K562 (cell line): Measurements from ENCODE around the gene MPZL3. TPM values are rescaled to one million over a fixed set of nuclear protein-coding genes. Genes with fewer than 3 reads are reported as not detected.

Experiments
- ATAC-seq: fragments of 200-7000 bp; cut with Tn5 transposase; 3 replicates; pipeline ENCODE4 v1.9.1; 2020; ENCODE audit warnings: moderate library complexity
- BruUV-seq: library from RNA; stranded (reverse); fragments of 400-500 nt; replicated peaks from 2 replicates; lab custom pipeline; 2021; lab: Mats Ljungman, UMichigan
- CTCF ChIA-PET: fragments of 300-600 bp; formaldehyde crosslinking; extraction: SDS; loops from one replicate; lab custom pipeline; 2021; ENCODE audit warnings: low intra/inter-chr PET ratio; lab: Yijun Ruan, JAX
- POLR2A ChIA-PET: fragments of 300-600, 350-650 bp; sonication (Branson Sonifier 250); formaldehyde crosslinking; extraction: SDS; loops from one replicate; lab custom pipeline; 2021; ENCODE audit warnings: antibody characterized with exemption, inconsistent platforms; lab: Yijun Ruan, JAX
- DNase-seq, 4 experiments: peaks; one replicate each; pipeline versions ENCODE4 v3.0.0 to v3.0.0-alpha.2; 2011 to 2018; ENCODE audit warnings: low spot score in 3 of 4, mixed read lengths in 3 of 4; ENCODE audit errors: extremely low read depth in 1 of 4
- FAIRE-seq: peaks from 2 replicates; lab custom pipeline; 2011; peaks lifted over from hg19 to GRCh38; lab: Jason Lieb, UNC
- H2AFZ ChIP-seq: 2 replicates; pipeline ENCODE4 v1.6.0; 2011; ENCODE audit warnings: low read depth, low read length, control low read depth, inconsistent platforms
- H3K27ac ChIP-seq: fragments of 200-600 bp; 3 replicates; pipeline ENCODE4 v1.8.0; 2011; ENCODE audit warnings: low read depth, mild to moderate bottlenecking, control low read depth, inconsistent platforms, low read length, moderate library complexity, mixed read lengths; ENCODE audit errors: extremely low read depth
- H3K27me3 ChIP-seq, 2 experiments: fragments of 300-600 bp in 1 of 2; 2 replicates in 1 of 2; 3 replicates in 1 of 2; pipeline versions ENCODE4 v1.6.0 to v1.8.0; 2011; ENCODE audit warnings: inconsistent platforms in 2 of 2, low read length in 2 of 2, mild to moderate bottlenecking in 1 of 2, mixed read lengths in 1 of 2, moderate library complexity in 1 of 2; ENCODE audit not compliant: control insufficient read depth in 2 of 2, insufficient read depth in 2 of 2
- H3K36me3 ChIP-seq: fragments of 300-600 bp; 3 replicates; pipeline ENCODE4 v1.8.0; 2011; ENCODE audit warnings: mild to moderate bottlenecking, low read length, inconsistent platforms; ENCODE audit not compliant: control insufficient read depth, insufficient read depth
- H3K4me1 ChIP-seq, 2 experiments: fragments of 200-600 bp in 1 of 2; replicated peaks in 1 of 2; 2 replicates in 1 of 2; 3 replicates in 1 of 2; pipeline versions ENCODE4 v1.5.1 to v1.8.0; 2011; ENCODE audit warnings: inconsistent platforms in 2 of 2, low read length in 2 of 2, mild to moderate bottlenecking in 1 of 2, mixed read lengths in 1 of 2, moderate library complexity in 1 of 2; ENCODE audit not compliant: control insufficient read depth in 2 of 2, insufficient read depth in 2 of 2
- H3K4me2 ChIP-seq: 2 replicates; pipeline ENCODE4 v1.6.1; 2011; ENCODE audit warnings: low read length, control low read depth, inconsistent platforms, mixed read lengths; ENCODE audit not compliant: insufficient read depth
- H3K4me3 ChIP-seq: fragments of 200-600 bp; sonication (generic), shearing (Covaris generic); 2 replicates; pipeline ENCODE4 v1.5.1; 2016; ENCODE audit warnings: control low read depth, inconsistent platforms
- H3K79me2 ChIP-seq: fragments of 200-600 bp; 3 replicates; pipeline ENCODE4 v1.8.0; 2011; ENCODE audit warnings: low read length, inconsistent platforms; ENCODE audit not compliant: control insufficient read depth, insufficient read depth
- H3K9ac ChIP-seq, 2 experiments: 2 replicates each; pipeline versions ENCODE4 v1.6.0 to v1.6.1; 2011; ENCODE audit warnings: low read depth in 2 of 2, low read length in 2 of 2, control low read depth in 1 of 2, inconsistent platforms in 1 of 2, mild to moderate bottlenecking in 1 of 2, mixed read lengths in 1 of 2; ENCODE audit not compliant: insufficient read depth in 1 of 2
- H3K9me1 ChIP-seq: one replicate; pipeline ENCODE4 v1.6.0; 2011; ENCODE audit warnings: inconsistent platforms, mild to moderate bottlenecking, low read length, moderate library complexity; ENCODE audit not compliant: control insufficient read depth, insufficient read depth
- H3K9me3 ChIP-seq: replicated peaks from 2 replicates; pipeline ENCODE4 v1.5.1; 2011; ENCODE audit warnings: low read depth, low read length, inconsistent platforms; ENCODE audit not compliant: control insufficient read depth, insufficient read depth
- H4K20me1 ChIP-seq: replicated peaks from 2 replicates; pipeline ENCODE4 v1.6.1; 2011; ENCODE audit warnings: low read length, inconsistent platforms, mixed read lengths; ENCODE audit not compliant: control insufficient read depth, insufficient read depth
- MCM2 ChIP-seq: fragments of 450-650 bp; IDR thresholded peaks from 2 replicates; pipeline ENCODE4 v1.6.1; 2017; ENCODE audit warnings: low read depth, mild to moderate bottlenecking
- NRF1 ChIP-seq, 2 experiments: fragments of 450-650 bp; IDR thresholded peaks in 1 of 2; conservative IDR thresholded peaks in 1 of 2; 2 replicates each; pipeline ENCODE4 v1.6.1; 2014; ENCODE audit warnings: mild to moderate bottlenecking in 2 of 2
- PCBP1 ChIP-seq: fragments of 200-400 bp; formaldehyde crosslinking; IDR thresholded peaks from 2 replicates; pipeline ENCODE4 v1.6.1; 2018; ENCODE audit warnings: mild to moderate bottlenecking, low read depth, low read length; ENCODE audit not compliant: poor library complexity, severe bottlenecking
- STAT5B ChIP-seq: fragments of 250-450 bp; sonication (Bioruptor Pico); IDR thresholded peaks from 2 replicates; pipeline ENCODE4 v1.8.0; 2021; ENCODE audit warnings: mild to moderate bottlenecking, inconsistent platforms
- ZFP36 ChIP-seq: fragments of 150-350 bp; IDR thresholded peaks from 2 replicates; pipeline ENCODE4 v1.6.1; 2018; ENCODE audit warnings: low read length, low read depth; ENCODE audit not compliant: partially characterized antibody
- ZNF431 ChIP-seq: sonication (generic); formaldehyde crosslinking; IDR thresholded peaks from 2 replicates; pipeline ENCODE4 v1.8.0; 2022; ENCODE audit warnings: mild to moderate bottlenecking, missing genetic modification reagents
- WGBS: fragments of 100-300 bp; shearing (Covaris generic); methylation state at CpG from one replicate; pipeline ENCODE4 v1.1.6; 2016; ENCODE audit warnings: low coverage, mixed read lengths; ENCODE audit not compliant: insufficient coverage; ENCODE audit errors: missing lambda C conversion rate; 5-methylcytosine and 5-hydroxymethylcytosine counted together
- in situ Hi-C: fragments of 300-500 bp; cut with MboI; formaldehyde crosslinking; loops from 4 replicates; pipeline ENCODE4 v1.15.0; 2018; ENCODE audit warnings: inconsistent platforms, mixed read lengths
- intact Hi-C: fragments of 100-400 bp; cut with micrococcal nuclease; formaldehyde crosslinking; loops from 2 replicates; pipeline ENCODE4 v1.14.2; 2022
- polyA plus RNA-seq, 8 experiments: library from polyadenylated mRNA; depleted of rRNA in 4 of 8; stranded (reverse) in 5 of 8; unstranded in 3 of 8; fragments of >200 nt; fragmentation: Nextera tagmentation in 2 of 8; fragmentation: Illumina TruSeq in 1 of 8; extraction: Ambion mirVana in 2 of 8; extraction: Trizol in 1 of 8; gene quantifications; 2 replicates each; pipeline versions ENCODE4 v1.2.1 to v1.2.3, GENCODE V29; 2011 to 2014; ENCODE audit warnings: inconsistent platforms in 1 of 8, missing spikeins in 1 of 8
- total RNA-seq, 7 experiments: library from RNA; depleted of rRNA in 6 of 7; stranded (reverse); fragments of >200 nt in 6 of 7; fragmentation: Illumina TruSeq in 2 of 7; extraction: Trizol in 2 of 7; gene quantifications; 2 replicates each; pipeline versions ENCODE4 v1.2.1 to v1.2.3, GENCODE V29; 2011 to 2021; ENCODE audit warnings: low replicate concordance in 1 of 7

Gene MPZL3
- total and polyA plus RNA-seq, 9 of the 15 experiments (the other 6 are each of a cell fraction or from before 2014, with no cell fraction given), result 0.97 to 2.9 (median 1.6) TPM

GRCh38 chr11:118263695-118264568 lies 11.8 kb upstream of the MPZL3 start, which contains the start of gene MPZL2:
Gene MPZL2, minus strand, starts transcription at chr11:118264297. Its CDS starts 144 bp downstream, at chr11:118264153.
- BruUV-seq, result no TSS peak
- intact Hi-C loops (no loop called here), in situ Hi-C loops (no loop called here)
- peak; percentile 59 for ATAC-seq
- Histone ChIP-seq H4K20me1 (no peaks in the 10 kb centered on the region), H3K36me3 (no peaks in the 10 kb centered on the region), H3K79me2 (no peaks in the 10 kb centered on the region), H3K4me2 (peak within 1 kb of the TSS; percentile 6; the same call in 1 of the 2 replicates), H3K4me3 (no peak within 1 kb of the TSS), H3K9me1 (no peaks in the 10 kb centered on the region), H3K27me3 (peaks cover 31 to 37% of the 10 kb centered on the region in 2 experiments), H3K9ac (0 out of 4 replicates have a peak within 1 kb of the TSS, but pooled peaks of 1 of the 2 experiments have one; percentile 19), H3K9me3 (0 out of 2 replicates have a peak, but pooled peaks cover 2% of the 10 kb centered on the region), H2AFZ (peak within 1 kb of the TSS; percentile 43), H3K27ac (no peak within 1 kb of the TSS), H3K4me1 (no peaks in the 10 kb centered on the region)
- WGBS, result under 1% methylated on average over 19 of the region's 19 CpGs
- FAIRE-seq, result no peak
- TF ChIP-seq STAT5B (no peak), NRF1 (conservative IDR thresholded peaks at IDR 0.05 in 1 of 2, IDR thresholded peaks at IDR 0.05 in 1 of 2) (0 out of 4 replicates have a peak, but pooled peaks of 1 of the 2 experiments have one; percentile 23), ZNF431 (CRISPR knock-in tag) (peak; percentile 35; the same call in 1 of the 2 replicates), MCM2 (no peak), PCBP1 (no peak), ZFP36 (peak; percentile 2)
- no peak for DNase-seq
- ChIA-PET CTCF (no interaction called here), POLR2A (interaction anchor here (0.7 kb wide), 1 partner anchor 12 kb away, joined by 3 read pairs; the partner anchor contains the start of gene MPZL3)
